ENCODE results near the gene VIP. TPM values are rescaled to one million over a fixed set of nuclear protein-coding genes. Genes with fewer than 3 reads are reported as not detected.

The VIP gene
- total RNA-seq, 2 donors from 2014 or later, result not detected

GRCh38 chr6:152765331-152765730 is 14.7 kb downstream of the VIP start:
- H3K36me3 Mint-ChIP-seq, result no peaks in the 10 kb centered on the region
- no peak overlapping the region for H3K27ac Mint-ChIP-seq
- ATAC-seq (no peak), DNase-seq (ENCODE audit: low spot score in 2 of 2) (no peak)
- H3K9me3 Mint-ChIP-seq, result no peaks in the 10 kb centered on the region

GRCh38 chr6:152769159-152769558 is 18.6 kb downstream of the VIP start:
- no peaks in the 10 kb centered on the region for H3K36me3 Mint-ChIP-seq
- H3K9me3 Mint-ChIP-seq, result no peaks in the 10 kb centered on the region
- no peak for DNase-seq (ENCODE audit: low spot score in 2 of 2)
- H3K27ac Mint-ChIP-seq, result no peak overlapping the region
- no peak for ATAC-seq

- no peak for DNase-seq (ENCODE audit: low spot score in 2 of 2)
- Mint-ChIP-seq H3K9me3 (no peaks in the 10 kb centered on the region), H3K36me3 (no peaks in the 10 kb centered on the region), H3K27ac (no peak overlapping the region)
- ATAC-seq, result no peak
These were observed 19.4 kb downstream of the VIP start for GRCh38 chr6:152769993-152770392.

GRCh38 chr6:152771061-152771687 is 20.6 kb downstream of the VIP start:
- DNase-seq (ENCODE audit: low spot score in 2 of 2) (no peak), ATAC-seq (no peak)
- no peaks in the 10 kb centered on the region for H3K36me3 Mint-ChIP-seq
- H3K27ac Mint-ChIP-seq, result no peak overlapping the region
- no peaks in the 10 kb centered on the region for H3K9me3 Mint-ChIP-seq

- DNase-seq (ENCODE audit: low spot score in 2 of 2) (no peak), ATAC-seq (no peak)
- Mint-ChIP-seq H3K9me3 (peaks cover 4 to 9% of the 10 kb centered on the region in 2 donors), H3K27ac (no peak overlapping the region), H3K36me3 (no peaks in the 10 kb centered on the region)
These were observed 24.8 kb downstream of the VIP start for GRCh38 chr6:152775428-152775827.

GRCh38 chr6:152776833-152777232 is 26.2 kb downstream of the VIP start:
- peaks cover 4 to 9% of the 10 kb centered on the region in 2 donors for H3K9me3 Mint-ChIP-seq
- H3K36me3 Mint-ChIP-seq, result no peaks in the 10 kb centered on the region
- ATAC-seq (no peak), DNase-seq (ENCODE audit: low spot score in 2 of 2) (no peak)
- H3K27ac Mint-ChIP-seq, result no peak overlapping the region

GRCh38 chr6:152783217-152783878 is 32.8 kb downstream of the VIP start:
- ATAC-seq (no peak), DNase-seq (ENCODE audit: low spot score in 2 of 2) (no peak)
- H3K36me3 Mint-ChIP-seq, result no peaks in the 10 kb centered on the region
- H3K27ac Mint-ChIP-seq, result no peak overlapping the region
- H3K9me3 Mint-ChIP-seq, result peaks cover 4 to 9% of the 10 kb centered on the region in 2 donors

GRCh38 chr6:152794696-152795095 is 44.1 kb downstream of the VIP start:
- H3K27ac Mint-ChIP-seq, result no peak overlapping the region
- H3K9me3 Mint-ChIP-seq, result no peaks in the 10 kb centered on the region
- DNase-seq (ENCODE audit: low spot score in 2 of 2) (no peak), ATAC-seq (no peak)
- H3K36me3 Mint-ChIP-seq, result no peaks in the 10 kb centered on the region

GRCh38 chr6:152804150-152804549 is 53.6 kb downstream of the VIP start:
- peaks cover 0 to 6% of the 10 kb centered on the region in 2 donors for H3K36me3 Mint-ChIP-seq
- peaks cover 0 to 7% of the 10 kb centered on the region in 2 donors for H3K9me3 Mint-ChIP-seq
- no peak for DNase-seq (ENCODE audit: low spot score in 2 of 2)
- no peak overlapping the region for H3K27ac Mint-ChIP-seq
- no peak for ATAC-seq

Other genes starting within 250 kb of the VIP start
- gene SYNE1, start 113.4 kb upstream of the VIP start, total RNA-seq, result 10 to 100 TPM; 29.4 to 33.7 TPM
- not detected for gene MYCT1, start 52.9 kb upstream of the VIP start, total RNA-seq
- 10 to 100 TPM; 43.6 to 81.5 TPM for gene FBXO5, start 232.2 kb downstream of the VIP start, total RNA-seq